ENCODE measurements around the gene LYPD4.
"Not testable (repeated sequence)": the region's sequence is repeated elsewhere in the genome, so short reads cannot be mapped to it uniquely, and the experiment has no call there.

LYPD4 gene

GRCh38 chr19:41875973-41876372, 31.5 kb upstream of the LYPD4 start:
- FAIRE-seq; DNase-seq (ENCODE audit: extremely low spot score, insufficient read length, low read depth): not testable (repeated sequence)

- DNase-seq (ENCODE audit: extremely low spot score, insufficient read length, low read depth), result no peak
- peak; percentile 78 for FAIRE-seq
Measured at GRCh38 chr19:41872775-41873647, 28.5 kb upstream of the LYPD4 start.

- DNase-seq (ENCODE audit: extremely low spot score, insufficient read length, low read depth), result no peak
- FAIRE-seq, result no peak
Measured at GRCh38 chr19:41872384-41872774, 27.9 kb upstream of the LYPD4 start.

- DNase-seq (ENCODE audit: extremely low spot score, insufficient read length, low read depth), result peak; percentile 67
- FAIRE-seq, result peak; percentile 97
Measured at GRCh38 chr19:41871573-41872383, 27.3 kb upstream of the LYPD4 start.

- FAIRE-seq, result no peak
Measured at GRCh38 chr19:41870401-41870873, 26.0 kb upstream of the LYPD4 start.

GRCh38 chr19:41869374-41869955, 25.0 kb upstream of the LYPD4 start:
- no peak for DNase-seq (ENCODE audit: extremely low spot score, insufficient read length, low read depth)
- FAIRE-seq, result no peak

More at GRCh38 chr19:41870401-41870873, 26.0 kb upstream of the LYPD4 start:
- DNase-seq (ENCODE audit: extremely low spot score, insufficient read length, low read depth), result no peak

- no peak for FAIRE-seq
- DNase-seq (ENCODE audit: extremely low spot score, insufficient read length, low read depth), result no peak
Measured at GRCh38 chr19:41868989-41869300, 24.5 kb upstream of the LYPD4 start.

GRCh38 chr19:41868120-41868988, 23.9 kb upstream of the LYPD4 start:
- no peak for FAIRE-seq
- DNase-seq (ENCODE audit: extremely low spot score, insufficient read length, low read depth), result no peak

- DNase-seq (ENCODE audit: extremely low spot score, insufficient read length, low read depth) (no peak), FAIRE-seq (no peak)
Measured at GRCh38 chr19:41866284-41866683, 21.8 kb upstream of the LYPD4 start.

GRCh38 chr19:41864374-41864773, 19.9 kb upstream of the LYPD4 start:
- DNase-seq (ENCODE audit: extremely low spot score, insufficient read length, low read depth) (no peak), FAIRE-seq (no peak)

- FAIRE-seq, result no peak
- no peak for DNase-seq (ENCODE audit: extremely low spot score, insufficient read length, low read depth)
Measured at GRCh38 chr19:41863209-41863931, 18.9 kb upstream of the LYPD4 start.

GRCh38 chr19:41862445-41862986, 18.0 kb upstream of the LYPD4 start:
- FAIRE-seq, result no peak
- DNase-seq (ENCODE audit: extremely low spot score, insufficient read length, low read depth), result no peak

- no peak for FAIRE-seq
- DNase-seq (ENCODE audit: extremely low spot score, insufficient read length, low read depth), result no peak
Measured at GRCh38 chr19:41861846-41862245, 17.4 kb upstream of the LYPD4 start.

- FAIRE-seq, result peak; percentile 31
- no peak for DNase-seq (ENCODE audit: extremely low spot score, insufficient read length, low read depth)
Measured at GRCh38 chr19:41861116-41861768, 16.8 kb upstream of the LYPD4 start.

GRCh38 chr19:41860419-41861115, 16.1 kb upstream of the LYPD4 start:
- DNase-seq (ENCODE audit: extremely low spot score, insufficient read length, low read depth), result no peak
- FAIRE-seq, result no peak

- FAIRE-seq, result peak; percentile 98
- DNase-seq (ENCODE audit: extremely low spot score, insufficient read length, low read depth), result peak; percentile 87
Measured at GRCh38 chr19:41859618-41860418, 15.3 kb upstream of the LYPD4 start, which contains the start of gene RPS19. Gene RPS19 (plus strand): TSS chr19:41860255. CDS start chr19:41860775, 520 bp downstream.

- DNase-seq (ENCODE audit: extremely low spot score, insufficient read length, low read depth) (no peak), FAIRE-seq (no peak)
Measured at GRCh38 chr19:41859213-41859617, 14.7 kb upstream of the LYPD4 start.

Data from GM18507 (cell line).